HCT116 (cell line): Measurements from ENCODE around the gene SMTNL2. TPM values are rescaled to one million over a fixed set of nuclear protein-coding genes. Genes with fewer than 3 reads are reported as not detected.

Experiments used
- ATAC-seq: fragments of 200-7000 bp; cut with Tn5 transposase; 2 replicates; pipeline ENCODE4 v1.9.1; 2020; ENCODE audit warnings: mild to moderate bottlenecking, moderate library complexity
- BruUV-seq: library from RNA; stranded (reverse); fragments of 400-500 nt; replicated peaks from 2 replicates; lab custom pipeline; 2021; lab: Mats Ljungman, UMichigan
- CTCF ChIA-PET: fragments of 300-600 bp; sonication (Branson Sonifier 250); formaldehyde crosslinking; loops from one replicate; lab custom pipeline; 2021; ENCODE audit warnings: antibody characterized with exemption; lab: Charles Lee
- POLR2A ChIA-PET: fragments of 300-600, 350-600 bp; sonication (Branson Sonifier 250); formaldehyde crosslinking; loops from one replicate; lab custom pipeline; 2021; ENCODE audit warnings: antibody characterized with exemption; lab: Charles Lee
- RAD21 ChIA-PET, 2 experiments: fragments of 300-600 bp; sonication (Branson Sonifier 250); formaldehyde crosslinking; loops; one replicate each; lab custom pipeline; 2023; ENCODE audit warnings: low total read pairs in 2 of 2; ENCODE audit not compliant: uncharacterized antibody in 2 of 2, unreplicated experiment in 2 of 2, low non-redundant PET in 1 of 2; lab: Charles Lee
- DNase-seq: peaks from one replicate; pipeline ENCODE4 v3.0.0-alpha.2; 2010; ENCODE audit warnings: low read depth, low spot score
- H2AFZ ChIP-seq: fragments of 200-600 bp; shearing (Covaris generic), sonication (generic); 2 replicates; pipeline ENCODE4 v1.6.1; 2017; ENCODE audit warnings: low read depth, mixed run types, mixed read lengths, antibody characterized with exemption, low read length; ENCODE audit not compliant: poor library complexity, severe bottlenecking
- H3K27ac ChIP-seq: 2 replicates; pipeline ENCODE4 v1.5.1; 2012; ENCODE audit warnings: low read depth, low read length
- H3K27me3 ChIP-seq: fragments of 200-600 bp; sonication (generic); 2 replicates; pipeline ENCODE4 v1.6.1; 2016; ENCODE audit warnings: mixed run types, low read length, mixed read lengths; ENCODE audit not compliant: insufficient read depth
- H3K36me3 ChIP-seq, 2 experiments: fragments of 200-500 bp in 1 of 2; fragments of 200-600 bp in 1 of 2; sonication (Bioruptor generic) in 1 of 2; sonication (generic) in 1 of 2; 2 replicates each; pipeline versions ENCODE4 v1.5.1 to v1.6.1; 2014 to 2016; ENCODE audit warnings: low read length in 2 of 2, inconsistent platforms in 1 of 2, mixed read lengths in 1 of 2, mixed run types in 1 of 2; ENCODE audit not compliant: insufficient read depth in 2 of 2, control insufficient read depth in 1 of 2
- H3K4me1 ChIP-seq, 2 experiments: fragments of 200-600 bp in 1 of 2; sonication (generic) in 1 of 2; 2 replicates each; pipeline versions ENCODE4 v1.5.1 to v1.6.1; 2012 to 2017; ENCODE audit warnings: low read length in 2 of 2, inconsistent platforms in 1 of 2, mild to moderate bottlenecking in 1 of 2, mixed read lengths in 1 of 2, mixed run types in 1 of 2, moderate library complexity in 1 of 2; ENCODE audit not compliant: insufficient read depth in 2 of 2, control insufficient read depth in 1 of 2
- H3K4me2 ChIP-seq: fragments of 200-600 bp; sonication (generic); 2 replicates; pipeline ENCODE4 v1.6.1; 2017; ENCODE audit warnings: mixed run types, low read length, mixed read lengths
- H3K4me3 ChIP-seq, 2 experiments: fragments of 200-600 bp in 1 of 2; sonication (generic) in 1 of 2; replicated peaks in 1 of 2; 2 replicates each; pipeline ENCODE4 v1.5.1; 2011 to 2016; ENCODE audit warnings: low read length in 2 of 2, control low read depth in 1 of 2, low read depth in 1 of 2, mild to moderate bottlenecking in 1 of 2, mixed read lengths in 1 of 2, mixed run types in 1 of 2
- H3K79me2 ChIP-seq: fragments of 200-600 bp; sonication (generic); 2 replicates; pipeline ENCODE4 v1.6.1; 2017; ENCODE audit warnings: mild to moderate bottlenecking, mixed run types, low read length, moderate library complexity, mixed read lengths; ENCODE audit not compliant: insufficient read depth
- H3K9ac ChIP-seq: fragments of 200-600 bp; sonication (generic); 2 replicates; pipeline ENCODE4 v1.6.1; 2016; ENCODE audit warnings: low read length, mixed read lengths
- H3K9me2 ChIP-seq: fragments of 200-600 bp; sonication (generic), shearing (Covaris generic); 2 replicates; pipeline ENCODE4 v1.6.1; 2017; ENCODE audit warnings: mixed run types, mild to moderate bottlenecking, moderate library complexity; ENCODE audit not compliant: insufficient read depth
- H3K9me3 ChIP-seq, 2 experiments: fragments of 200-500 bp in 1 of 2; fragments of 200-600 bp in 1 of 2; sonication (Bioruptor generic) in 1 of 2; sonication (generic) in 1 of 2; 2 replicates each; pipeline ENCODE4 v1.6.1; 2014 to 2017; ENCODE audit warnings: low read length in 2 of 2, mixed read lengths in 2 of 2, inconsistent platforms in 1 of 2, low read depth in 1 of 2, mild to moderate bottlenecking in 1 of 2, mixed run types in 1 of 2, moderate library complexity in 1 of 2; ENCODE audit not compliant: control insufficient read depth in 1 of 2, insufficient read depth in 1 of 2
- H4K20me1 ChIP-seq: fragments of 200-600 bp; sonication (generic), shearing (Covaris generic); 2 replicates; pipeline ENCODE4 v1.6.1; 2017; ENCODE audit warnings: mixed run types, mild to moderate bottlenecking, moderate library complexity; ENCODE audit not compliant: insufficient read depth
- CTCF ChIP-seq, 3 experiments: fragments of 200-600 bp in 1 of 3; sonication (generic) in 1 of 3; IDR thresholded peaks in 2 of 3; conservative IDR thresholded peaks in 1 of 3; 2 replicates each; pipeline ENCODE4 v1.5.1; 2012 to 2017; ENCODE audit warnings: low read depth in 2 of 3, low read length in 2 of 3, antibody characterized with exemption in 1 of 3, borderline replicate concordance in 1 of 3, control low read depth in 1 of 3, mild to moderate bottlenecking in 1 of 3, mixed read lengths in 1 of 3, mixed run types in 1 of 3, moderate library complexity in 1 of 3; ENCODE audit not compliant: insufficient read depth in 1 of 3
- EZH2 ChIP-seq: fragments of 200-600 bp; sonication (generic); IDR thresholded peaks from 2 replicates; pipeline ENCODE4 v1.6.1; 2017; ENCODE audit warnings: antibody characterized with exemption, mixed run types
- EZH2phosphoT487 ChIP-seq: fragments of 200-600 bp; IDR thresholded peaks from 2 replicates; pipeline ENCODE4 v1.6.1; 2018; ENCODE audit warnings: antibody characterized with exemption, borderline replicate concordance
- FOSL1 ChIP-seq: IDR thresholded peaks from 2 replicates; pipeline ENCODE4 v1.6.1; 2012; ENCODE audit warnings: low read depth
- MAX ChIP-seq: IDR thresholded peaks from 2 replicates; pipeline ENCODE4 v1.6.1; 2012
- POLR2A ChIP-seq: IDR thresholded peaks from 2 replicates; pipeline ENCODE4 v1.7.0; 2011; ENCODE audit warnings: borderline replicate concordance; ENCODE audit not compliant: insufficient read depth, insufficient read length; ENCODE audit errors: extremely low read depth
- REST ChIP-seq: IDR thresholded peaks from 2 replicates; pipeline ENCODE4 v1.6.1; 2012; ENCODE audit warnings: low read depth
- SIN3A ChIP-seq: IDR thresholded peaks from 2 replicates; pipeline ENCODE4 v1.6.1; 2012; ENCODE audit warnings: low read depth
- SRF ChIP-seq: IDR thresholded peaks from 2 replicates; pipeline ENCODE4 v1.6.1; 2012; ENCODE audit warnings: low read depth
- TCF7L2 ChIP-seq: IDR thresholded peaks from 2 replicates; pipeline ENCODE4 v1.7.0; 2011; ENCODE audit warnings: borderline replicate concordance, inconsistent platforms; ENCODE audit not compliant: insufficient read depth, insufficient read length; ENCODE audit errors: extremely low read depth
- YY1 ChIP-seq: IDR thresholded peaks from 2 replicates; pipeline ENCODE4 v1.6.1; 2011; ENCODE audit warnings: low read length, low read depth, moderate library complexity, mild to moderate bottlenecking; ENCODE audit not compliant: insufficient replicate concordance; ENCODE audit errors: extremely low read depth
- ZBTB33 ChIP-seq: IDR thresholded peaks from 2 replicates; pipeline ENCODE4 v1.6.1; 2011; ENCODE audit warnings: mild to moderate bottlenecking, low read length, moderate library complexity; ENCODE audit not compliant: insufficient replicate concordance; ENCODE audit errors: extremely low read depth
- intact Hi-C: fragments of 100-400 bp; cut with micrococcal nuclease; formaldehyde crosslinking; loops from 2 replicates; pipeline ENCODE4 v1.10.0; 2022
- total RNA-seq: library from RNA; stranded (reverse); gene quantifications from one replicate; pipeline ENCODE4 v1.2.1, GENCODE V29; 2021; ENCODE audit not compliant: unreplicated experiment

SMTNL2 gene
- total RNA-seq, 1 experiment from 2014 or later, result 2.3 TPM

- ChIA-PET CTCF (interaction anchor here (0.7 kb wide), 1 partner anchor 15 kb away, joined by 5 read pairs; no protein-coding TSS in a partner anchor), RAD21 (no interaction called here), POLR2A (no interaction called here)
- no peak overlapping the region for H3K4me2 ChIP-seq
- TF ChIP-seq MAX (no peak), SIN3A (no peak), ZBTB33 (no peak), SRF (no peak), TCF7L2 (no peak), YY1 (no peak), FOSL1 (no peak), EZH2 (no peak), CTCF (IDR thresholded peaks at IDR 0.05 in 2 of 3, conservative IDR thresholded peaks at IDR 0.05 in 1 of 3; ENCODE audit: borderline replicate concordance in 1 of 3, insufficient read depth in 1 of 3, low read depth in 2 of 3, low read length in 2 of 3) (no peak), POLR2A (no peak), EZH2phosphoT487 (no peak), REST (no peak)
- no peak overlapping the region for H3K4me3 ChIP-seq
- H2AFZ ChIP-seq, result no peak overlapping the region
- no peak for ATAC-seq
- H3K9me2 ChIP-seq, result no peaks in the 10 kb centered on the region
- H3K9ac ChIP-seq, result no peak overlapping the region
- intact Hi-C loops, result no loop called here
- H3K36me3 ChIP-seq, result no peaks in the 10 kb centered on the region
- H3K9me3 ChIP-seq, result no peaks in the 10 kb centered on the region
- H3K27ac ChIP-seq, result no peak overlapping the region
- H3K4me1 ChIP-seq, result peaks cover 5 to 21% of the 10 kb centered on the region in 2 experiments; a peak in 3 of 4 replicates
- H4K20me1 ChIP-seq, result no peaks in the 10 kb centered on the region
- peaks cover 5% of the 10 kb centered on the region; the same call in 1 of the 2 replicates for H3K27me3 ChIP-seq
- DNase-seq, result no peak
- no TSS peak for BruUV-seq
- no peaks in the 10 kb centered on the region for H3K79me2 ChIP-seq
These were observed 4.0 kb upstream of the SMTNL2 start for GRCh38 chr17:4580291-4580690.
